WTC11 (cell line): ENCODE measurements around the gene NAALAD2. TPM values are rescaled to one million over a fixed set of nuclear protein-coding genes. Genes with fewer than 3 reads are reported as not detected.

ENCODE experiments used
- ATAC-seq: fragments of 200-7000 bp; cut with Tn5 transposase; 2 replicates; pipeline ENCODE4 v1.10.0; 2021; ENCODE audit warnings: mild to moderate bottlenecking, moderate library complexity
- CTCF ChIA-PET: fragments of 300-600 bp; sonication (Branson Sonifier 250); formaldehyde crosslinking; loops from one replicate; lab custom pipeline; 2021; ENCODE audit warnings: antibody characterized with exemption; lab: Charles Lee
- POLR2A ChIA-PET: fragments of 350-600 bp; sonication (Branson Sonifier 250); formaldehyde crosslinking; loops from one replicate; lab custom pipeline; 2021; ENCODE audit warnings: antibody characterized with exemption; lab: Charles Lee
- DNase-seq: peaks from one replicate; pipeline ENCODE4 v3.0.0; 2021; ENCODE audit warnings: low spot score
- H3K27ac Mint-ChIP-seq: 2 replicates; pipeline ENCODE4 v1.8.0; 2021; ENCODE audit warnings: mixed read lengths
- H3K27me3 Mint-ChIP-seq: 2 replicates; pipeline ENCODE4 v1.8.0; 2021; ENCODE audit warnings: low read depth, mild to moderate bottlenecking, moderate library complexity, mixed read lengths
- H3K36me3 Mint-ChIP-seq: 2 replicates; pipeline ENCODE4 v1.8.0; 2021; ENCODE audit warnings: mixed read lengths
- H3K4me1 Mint-ChIP-seq: 2 replicates; pipeline ENCODE4 v1.8.0; 2022; ENCODE audit warnings: mixed read lengths
- H3K4me3 Mint-ChIP-seq: 2 replicates; pipeline ENCODE4 v1.8.0; 2021; ENCODE audit warnings: mild to moderate bottlenecking, moderate library complexity, mixed read lengths
- H3K9me3 Mint-ChIP-seq: 2 replicates; pipeline ENCODE4 v1.8.0; 2021; ENCODE audit warnings: mixed read lengths
- ARID4B ChIP-seq: sonication (generic); formaldehyde crosslinking; IDR thresholded peaks from 2 replicates; pipeline ENCODE4 v1.8.0; 2023; ENCODE audit warnings: missing genetic modification reagents, mild to moderate bottlenecking, borderline replicate concordance
- CREB1 ChIP-seq: sonication (generic); formaldehyde crosslinking; IDR thresholded peaks from 2 replicates; pipeline ENCODE4 v1.8.0; 2023; ENCODE audit warnings: mild to moderate bottlenecking, missing genetic modification reagents
- EMX1 ChIP-seq: fragments of 250-450 bp; sonication (Bioruptor Pico); IDR thresholded peaks from 2 replicates; pipeline ENCODE4 v1.8.0; 2021; ENCODE audit warnings: mild to moderate bottlenecking
- FOXK1 ChIP-seq: sonication (generic); formaldehyde crosslinking; IDR thresholded peaks from 2 replicates; pipeline ENCODE4 v1.8.0; 2022; ENCODE audit warnings: mild to moderate bottlenecking, moderate library complexity, missing genetic modification reagents
- FOXP1 ChIP-seq: sonication (generic); formaldehyde crosslinking; IDR thresholded peaks from 2 replicates; pipeline ENCODE4 v1.8.0; 2022; ENCODE audit warnings: missing genetic modification reagents, mild to moderate bottlenecking, moderate library complexity, borderline replicate concordance
- GABPB1 ChIP-seq: sonication (generic); formaldehyde crosslinking; IDR thresholded peaks from 2 replicates; pipeline ENCODE4 v1.8.1; 2023; ENCODE audit warnings: mild to moderate bottlenecking, missing genetic modification reagents
- GRHL2 ChIP-seq: fragments of 250-450 bp; sonication (Bioruptor Pico); IDR thresholded peaks from 2 replicates; pipeline ENCODE4 v1.8.0; 2022; ENCODE audit warnings: mild to moderate bottlenecking, moderate library complexity; ENCODE audit not compliant: insufficient replicate concordance, severe bottlenecking
- HMGA2 ChIP-seq: fragments of 250-450 bp; sonication (Bioruptor Pico); IDR thresholded peaks from 2 replicates; pipeline ENCODE4 v1.4.0; 2021; ENCODE audit warnings: mild to moderate bottlenecking, moderate library complexity
- IRF2 ChIP-seq: sonication (generic); formaldehyde crosslinking; IDR thresholded peaks from 2 replicates; pipeline ENCODE4 v1.8.0; 2022; ENCODE audit warnings: low read depth, missing genetic modification reagents, borderline replicate concordance
- KAT7 ChIP-seq: sonication (generic); formaldehyde crosslinking; IDR thresholded peaks from 2 replicates; pipeline ENCODE4 v1.8.1; 2023; ENCODE audit warnings: missing genetic modification reagents, mild to moderate bottlenecking, borderline replicate concordance
- MXD4 ChIP-seq: fragments of 250-450 bp; sonication (Bioruptor Pico); IDR thresholded peaks from 2 replicates; pipeline ENCODE4 v1.8.0; 2021; ENCODE audit warnings: mild to moderate bottlenecking, moderate library complexity, borderline replicate concordance
- NR1H2 ChIP-seq: sonication (generic); formaldehyde crosslinking; IDR thresholded peaks from 2 replicates; pipeline ENCODE4 v1.9.0; 2021; ENCODE audit warnings: mild to moderate bottlenecking, moderate library complexity, missing genetic modification reagents
- PRDM15 ChIP-seq: sonication (generic); formaldehyde crosslinking; IDR thresholded peaks from 2 replicates; pipeline ENCODE4 v1.8.0; 2022; ENCODE audit warnings: missing genetic modification reagents
- RELA ChIP-seq: sonication (generic); formaldehyde crosslinking; IDR thresholded peaks from 2 replicates; pipeline ENCODE4 v1.8.1; 2022; ENCODE audit warnings: missing genetic modification reagents, mild to moderate bottlenecking, borderline replicate concordance
- RORB ChIP-seq: fragments of 250-450 bp; sonication (Bioruptor Pico); IDR thresholded peaks from 2 replicates; pipeline ENCODE4 v1.9.0; 2021; ENCODE audit warnings: mild to moderate bottlenecking
- TEAD4 ChIP-seq: sonication (generic); formaldehyde crosslinking; IDR thresholded peaks from 2 replicates; pipeline ENCODE4 v1.8.0; 2022; ENCODE audit warnings: mild to moderate bottlenecking, missing genetic modification reagents
- TP53 ChIP-seq: sonication (generic); formaldehyde crosslinking; IDR thresholded peaks from 2 replicates; pipeline ENCODE4 v1.8.1; 2023; ENCODE audit warnings: mild to moderate bottlenecking, missing genetic modification reagents
- ZNF138 ChIP-seq: sonication (generic); formaldehyde crosslinking; conservative IDR thresholded peaks from 2 replicates; pipeline ENCODE4 v1.8.1; 2022; ENCODE audit warnings: mild to moderate bottlenecking, moderate library complexity, missing genetic modification reagents
- ZSCAN18 ChIP-seq: fragments of 250-450 bp; sonication (Bioruptor Pico); IDR thresholded peaks from 2 replicates; pipeline ENCODE4 v2.1.2; 2022; ENCODE audit warnings: mild to moderate bottlenecking, moderate library complexity
- total RNA-seq: library from RNA; stranded (reverse); gene quantifications from 3 replicates; pipeline ENCODE4 v1.2.3, GENCODE V29; 2021
- TF ChIP-seq, protein P1 (sequence below): sonication (generic); formaldehyde crosslinking; IDR thresholded peaks from 2 replicates; pipeline ENCODE4 v1.8.1; 2022; ENCODE audit warnings: mild to moderate bottlenecking, missing genetic modification reagents, moderate library complexity, borderline replicate concordance
- TF ChIP-seq, protein P2 (sequence below): fragments of 250-450 bp; sonication (Bioruptor Pico); IDR thresholded peaks from 2 replicates; pipeline ENCODE4 v1.9.0; 2021; ENCODE audit warnings: moderate library complexity, mild to moderate bottlenecking, inconsistent platforms, borderline replicate concordance
- TF ChIP-seq, protein P3 (sequence below): sonication (generic); formaldehyde crosslinking; IDR thresholded peaks from 2 replicates; pipeline ENCODE4 v1.8.1; 2022; ENCODE audit warnings: low read depth, mild to moderate bottlenecking, moderate library complexity, missing genetic modification reagents, borderline replicate concordance

Gene NAALAD2
- total RNA-seq, 1 experiment from 2014 or later: 3.7 TPM

DNA sequence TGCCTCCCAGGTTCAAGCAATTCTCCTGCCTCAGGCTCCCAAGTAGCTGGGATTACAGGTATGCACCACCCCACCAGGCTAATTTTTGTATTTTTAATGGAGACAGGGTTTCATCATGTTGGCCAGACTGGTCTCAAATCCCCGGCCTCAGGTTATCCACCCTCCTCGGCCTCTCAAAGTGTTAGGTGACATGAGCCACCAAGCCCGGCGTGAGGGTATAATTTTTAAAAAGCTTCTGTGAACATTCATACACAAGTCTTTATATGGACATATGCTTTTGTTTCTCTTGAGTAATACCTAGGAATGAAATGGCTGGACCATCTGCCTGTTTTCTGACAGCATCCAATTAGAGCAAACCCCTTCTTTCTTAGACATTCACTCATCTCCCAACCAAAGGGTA is 14.3 kb upstream of the NAALAD2 start:
- ChIA-PET CTCF (no interaction called here), POLR2A (no interaction called here)
- ATAC-seq (no peak), DNase-seq (no peak)
- Mint-ChIP-seq H3K27ac (no peak overlapping the region), H3K9me3 (no peaks in the 10 kb centered on the region), H3K27me3 (no peaks in the 10 kb centered on the region), H3K4me3 (no peak overlapping the region), H3K4me1 (no peaks in the 10 kb centered on the region), H3K36me3 (no peaks in the 10 kb centered on the region)
- TF ChIP-seq, protein P1, sequence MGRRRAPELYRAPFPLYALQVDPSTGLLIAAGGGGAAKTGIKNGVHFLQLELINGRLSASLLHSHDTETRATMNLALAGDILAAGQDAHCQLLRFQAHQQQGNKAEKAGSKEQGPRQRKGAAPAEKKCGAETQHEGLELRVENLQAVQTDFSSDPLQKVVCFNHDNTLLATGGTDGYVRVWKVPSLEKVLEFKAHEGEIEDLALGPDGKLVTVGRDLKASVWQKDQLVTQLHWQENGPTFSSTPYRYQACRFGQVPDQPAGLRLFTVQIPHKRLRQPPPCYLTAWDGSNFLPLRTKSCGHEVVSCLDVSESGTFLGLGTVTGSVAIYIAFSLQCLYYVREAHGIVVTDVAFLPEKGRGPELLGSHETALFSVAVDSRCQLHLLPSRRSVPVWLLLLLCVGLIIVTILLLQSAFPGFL (CRISPR knock-in tag): no peak
- TF ChIP-seq TP53 (CRISPR knock-in tag) (no peak), CREB1 (CRISPR knock-in tag) (no peak), NR1H2 (CRISPR knock-in tag) (no peak), TEAD4 (CRISPR knock-in tag) (no peak), GRHL2 (CRISPR knock-in tag) (no peak), PRDM15 (CRISPR knock-in tag) (no peak), ARID4B (CRISPR knock-in tag) (no peak), IRF2 (CRISPR knock-in tag) (no peak), RORB (CRISPR knock-in tag) (no peak), MXD4 (CRISPR knock-in tag) (no peak), FOXK1 (no peak), RELA (no peak), ZNF138 (CRISPR knock-in tag) (no peak), EMX1 (CRISPR knock-in tag) (no peak), FOXP1 (no peak)
- TF ChIP-seq, protein P2, sequence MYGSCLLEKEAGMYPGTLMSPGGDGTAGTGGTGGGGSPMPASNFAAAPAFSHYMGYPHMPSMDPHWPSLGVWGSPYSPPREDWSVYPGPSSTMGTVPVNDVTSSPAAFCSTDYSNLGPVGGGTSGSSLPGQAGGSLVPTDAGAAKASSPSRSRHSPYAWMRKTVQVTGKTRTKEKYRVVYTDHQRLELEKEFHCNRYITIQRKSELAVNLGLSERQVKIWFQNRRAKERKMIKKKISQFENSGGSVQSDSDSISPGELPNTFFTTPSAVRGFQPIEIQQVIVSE: no peak

DNA sequence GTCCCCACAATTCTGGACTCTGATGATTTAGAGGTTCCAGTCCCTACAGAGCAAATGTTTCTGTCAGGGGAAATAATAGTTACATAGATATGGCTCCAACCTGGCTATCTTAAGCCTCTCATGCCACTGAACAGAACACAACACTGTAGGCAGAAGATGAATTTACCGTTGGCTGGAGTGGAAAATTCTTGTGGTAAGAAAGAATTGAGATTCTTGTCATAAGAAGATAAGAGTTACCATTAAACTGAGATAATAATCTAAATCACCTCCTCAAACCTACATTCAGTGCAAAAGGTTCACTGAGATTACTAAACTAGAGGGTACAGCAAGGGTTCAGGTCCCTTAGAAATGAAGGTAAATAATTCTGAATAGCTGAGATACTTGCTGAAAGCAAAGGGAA is 10.1 kb upstream of the NAALAD2 start:
- CTCF ChIA-PET: no interaction called here
- Mint-ChIP-seq H3K4me1 (no peaks in the 10 kb centered on the region), H3K4me3 (no peak overlapping the region), H3K9me3 (no peaks in the 10 kb centered on the region), H3K27me3 (no peaks in the 10 kb centered on the region), H3K27ac (no peak overlapping the region), H3K36me3 (no peaks in the 10 kb centered on the region)
- POLR2A ChIA-PET: no interaction called here
- no peak for ATAC-seq
- no peak for DNase-seq
- TF ChIP-seq, protein P2: no peak
- TF ChIP-seq ZSCAN18 (CRISPR knock-in tag): no peak
- TF ChIP-seq, protein P3, sequence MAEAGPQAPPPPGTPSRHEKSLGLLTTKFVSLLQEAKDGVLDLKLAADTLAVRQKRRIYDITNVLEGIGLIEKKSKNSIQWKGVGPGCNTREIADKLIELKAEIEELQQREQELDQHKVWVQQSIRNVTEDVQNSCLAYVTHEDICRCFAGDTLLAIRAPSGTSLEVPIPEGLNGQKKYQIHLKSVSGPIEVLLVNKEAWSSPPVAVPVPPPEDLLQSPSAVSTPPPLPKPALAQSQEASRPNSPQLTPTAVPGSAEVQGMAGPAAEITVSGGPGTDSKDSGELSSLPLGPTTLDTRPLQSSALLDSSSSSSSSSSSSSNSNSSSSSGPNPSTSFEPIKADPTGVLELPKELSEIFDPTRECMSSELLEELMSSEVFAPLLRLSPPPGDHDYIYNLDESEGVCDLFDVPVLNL (CRISPR knock-in tag): no peak
- no peak for TF ChIP-seq GABPB1 (CRISPR knock-in tag)
- TF ChIP-seq KAT7 (CRISPR knock-in tag): no peak
- no peak for TF ChIP-seq HMGA2
